ENCODE data around the gene JPT1. TPM values are rescaled to one million over a fixed set of nuclear protein-coding genes. Genes with fewer than 3 reads are reported as not detected.

The JPT1 gene
- total RNA-seq, 1 donor from 2014 or later: 61.1 TPM

- ATAC-seq (no peak), DNase-seq (no peak)
- Histone ChIP-seq H3K36me3 (peaks cover 11% of the 10 kb centered on the region), H3K4me3 (no peak overlapping the region), H3K27me3 (ENCODE audit: low read depth) (no peaks in the 10 kb centered on the region), H3K9me3 (no peaks in the 10 kb centered on the region), H3K4me1 (peaks cover 44% of the 10 kb centered on the region), H3K27ac (no peak overlapping the region)
- TF ChIP-seq CTCF (IDR thresholded peaks at IDR 0.05): no peak
- intact Hi-C loops (cut with DNase I): no loop called here
Measured at GRCh38 chr17:75108193-75108592, 46.1 kb downstream of the JPT1 start.

GRCh38 chr17:75105126-75106080, 48.9 kb downstream of the JPT1 start:
- peaks cover 16% of the 10 kb centered on the region for H3K36me3 ChIP-seq
- ATAC-seq (peak; percentile 75 to 82), DNase-seq (peak; percentile 75)
- peaks cover 25% of the 10 kb centered on the region for H3K4me1 ChIP-seq
- peak; percentile 81 for TF ChIP-seq CTCF (IDR thresholded peaks at IDR 0.05)
- no peaks in the 10 kb centered on the region for H3K27me3 ChIP-seq (ENCODE audit: low read depth)
- intact Hi-C loops (cut with DNase I): no loop called here
- H3K9me3 ChIP-seq: no peaks in the 10 kb centered on the region
- H3K4me3 ChIP-seq: no peak overlapping the region
- peak overlapping the region; percentile 46 for H3K27ac ChIP-seq

GRCh38 chr17:75103601-75104554, 50.4 kb downstream of the JPT1 start:
- Histone ChIP-seq H3K27ac (no peak overlapping the region), H3K9me3 (no peaks in the 10 kb centered on the region), H3K27me3 (ENCODE audit: low read depth) (no peaks in the 10 kb centered on the region), H3K4me3 (no peak overlapping the region), H3K36me3 (peaks cover 31% of the 10 kb centered on the region), H3K4me1 (peaks cover 16% of the 10 kb centered on the region)
- ATAC-seq (peak; percentile 57 to 70), DNase-seq (no peak)
- intact Hi-C loops (cut with DNase I): no loop called here
- no peak for TF ChIP-seq CTCF (IDR thresholded peaks at IDR 0.05)

- no peak for DNase-seq
- Histone ChIP-seq H3K27me3 (ENCODE audit: low read depth) (no peaks in the 10 kb centered on the region), H3K9me3 (no peaks in the 10 kb centered on the region), H3K4me3 (no peak overlapping the region), H3K27ac (no peak overlapping the region), H3K36me3 (peaks cover 45% of the 10 kb centered on the region), H3K4me1 (peaks cover 11% of the 10 kb centered on the region)
- ATAC-seq: no peak
- no peak for TF ChIP-seq CTCF (IDR thresholded peaks at IDR 0.05)
- intact Hi-C loops (cut with DNase I): no loop called here
Measured at GRCh38 chr17:75102385-75102821, 51.9 kb downstream of the JPT1 start.

GRCh38 chr17:75099881-75100595, 54.3 kb downstream of the JPT1 start:
- Histone ChIP-seq H3K27ac (no peak overlapping the region), H3K4me1 (peaks cover 22% of the 10 kb centered on the region), H3K36me3 (peaks cover 44% of the 10 kb centered on the region), H3K27me3 (ENCODE audit: low read depth) (no peaks in the 10 kb centered on the region), H3K9me3 (no peaks in the 10 kb centered on the region), H3K4me3 (no peak overlapping the region)
- ATAC-seq (no peak), DNase-seq (no peak)
- no peak for TF ChIP-seq CTCF (IDR thresholded peaks at IDR 0.05)
- intact Hi-C loops (cut with DNase I): no loop called here
